Loucy (cell line): Measurements from ENCODE around the gene AFF3.

Experiments
- H2AFZ ChIP-seq: fragments of 200-600 bp; sonication (generic); 2 replicates; pipeline ENCODE4 v1.6.0; 2016; ENCODE audit warnings: antibody characterized with exemption, mild to moderate bottlenecking, low read length, moderate library complexity
- H3F3A ChIP-seq: fragments of 200-600 bp; 2 replicates; pipeline ENCODE4 v1.6.0; 2016; ENCODE audit warnings: antibody characterized with exemption, low read depth, mild to moderate bottlenecking
- H3K27me3 ChIP-seq: fragments of 200-600 bp; sonication (generic); 2 replicates; pipeline ENCODE4 v1.6.1; 2014; ENCODE audit warnings: low read length, mild to moderate bottlenecking; ENCODE audit not compliant: insufficient read depth, poor library complexity, severe bottlenecking
- H3K36me3 ChIP-seq: fragments of 200-600 bp; sonication (generic); 2 replicates; pipeline ENCODE4 v1.6.1; 2016; ENCODE audit warnings: low read length; ENCODE audit not compliant: insufficient read depth
- H3K4me1 ChIP-seq: fragments of 200-600 bp; sonication (generic); 2 replicates; pipeline ENCODE4 v1.5.1; 2014; ENCODE audit warnings: low read length, mild to moderate bottlenecking; ENCODE audit not compliant: insufficient read depth, poor library complexity, severe bottlenecking
- H3K4me2 ChIP-seq: fragments of 200-600 bp; sonication (generic); 2 replicates; pipeline ENCODE4 v1.6.0; 2014; ENCODE audit warnings: antibody characterized with exemption, low read length, low read depth, mild to moderate bottlenecking; ENCODE audit not compliant: poor library complexity, severe bottlenecking
- H3K4me3 ChIP-seq: fragments of 200-600 bp; sonication (generic); 2 replicates; pipeline ENCODE4 v1.5.1; 2014; ENCODE audit warnings: low read length, mild to moderate bottlenecking, mixed read lengths; ENCODE audit not compliant: poor library complexity, severe bottlenecking
- H3K79me2 ChIP-seq: fragments of 200-600 bp; sonication (generic); 2 replicates; pipeline ENCODE4 v1.6.1; 2014; ENCODE audit warnings: low read length; ENCODE audit not compliant: insufficient read depth
- H3K9ac ChIP-seq: fragments of 200-600 bp; sonication (generic); 2 replicates; pipeline ENCODE4 v1.6.0; 2014; ENCODE audit warnings: mild to moderate bottlenecking, low read depth, low read length, moderate library complexity; ENCODE audit not compliant: poor library complexity, severe bottlenecking
- H3K9me2 ChIP-seq: fragments of 200-600 bp; sonication (generic); replicated peaks from 2 replicates; pipeline ENCODE4 v1.6.1; 2016; ENCODE audit warnings: low read depth, low read length, mixed read lengths
- H3K9me3 ChIP-seq: fragments of 200-600 bp; sonication (generic); 2 replicates; pipeline ENCODE4 v1.6.1; 2014; ENCODE audit warnings: mild to moderate bottlenecking, antibody characterized with exemption, low read length, low read depth; ENCODE audit not compliant: insufficient read depth
- H4K20me1 ChIP-seq: fragments of 200-600 bp; sonication (generic); 2 replicates; pipeline ENCODE4 v1.6.0; 2014; ENCODE audit warnings: antibody characterized with exemption, low read length, mild to moderate bottlenecking; ENCODE audit not compliant: insufficient read depth, poor library complexity, severe bottlenecking
- EZH2phosphoT487 ChIP-seq: fragments of 200-600 bp; IDR thresholded peaks from 2 replicates; pipeline ENCODE4 v1.6.1; 2018; ENCODE audit warnings: antibody characterized with exemption, mild to moderate bottlenecking, moderate library complexity, borderline replicate concordance
- TF ChIP-seq, protein P1 (sequence below): fragments of 200-600 bp; sonication (generic); conservative IDR thresholded peaks from 2 replicates; pipeline ENCODE4 v1.5.1; 2014; ENCODE audit warnings: mild to moderate bottlenecking, antibody characterized with exemption, low read length

AFF3 gene

DNA sequence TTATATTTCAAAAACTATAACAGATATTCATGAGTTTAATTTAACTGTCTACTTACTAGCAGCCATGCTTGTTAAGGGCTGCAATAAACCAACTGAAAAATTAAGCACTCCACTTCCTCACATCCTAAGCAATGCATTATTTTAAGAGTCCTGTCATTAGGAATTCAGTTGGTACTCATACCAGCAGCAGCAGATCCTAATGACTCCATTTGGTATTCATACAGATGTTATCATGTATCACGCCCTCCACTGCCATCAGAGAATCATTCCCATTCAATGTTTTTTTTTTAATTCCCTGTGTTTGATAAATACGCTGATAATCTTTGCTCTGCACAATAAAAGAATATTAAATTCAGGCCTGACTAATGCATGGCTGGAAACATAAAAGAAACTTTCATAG lies 236.8 kb downstream of the AFF3 start:
- Histone ChIP-seq H3K36me3 (no peaks in the 10 kb centered on the region), H2AFZ (no peak overlapping the region), H4K20me1 (no peaks in the 10 kb centered on the region), H3K27me3 (no peaks in the 10 kb centered on the region), H3K4me2 (no peak overlapping the region), H3K9me3 (no peaks in the 10 kb centered on the region), H3K4me1 (peaks cover 13% of the 10 kb centered on the region), H3K4me3 (no peak overlapping the region), H3K79me2 (no peaks in the 10 kb centered on the region), H3F3A (no peaks in the 10 kb centered on the region), H3K9ac (no peak overlapping the region), H3K9me2 (no peaks in the 10 kb centered on the region)
- TF ChIP-seq EZH2phosphoT487: no peak
- TF ChIP-seq, protein P1, sequence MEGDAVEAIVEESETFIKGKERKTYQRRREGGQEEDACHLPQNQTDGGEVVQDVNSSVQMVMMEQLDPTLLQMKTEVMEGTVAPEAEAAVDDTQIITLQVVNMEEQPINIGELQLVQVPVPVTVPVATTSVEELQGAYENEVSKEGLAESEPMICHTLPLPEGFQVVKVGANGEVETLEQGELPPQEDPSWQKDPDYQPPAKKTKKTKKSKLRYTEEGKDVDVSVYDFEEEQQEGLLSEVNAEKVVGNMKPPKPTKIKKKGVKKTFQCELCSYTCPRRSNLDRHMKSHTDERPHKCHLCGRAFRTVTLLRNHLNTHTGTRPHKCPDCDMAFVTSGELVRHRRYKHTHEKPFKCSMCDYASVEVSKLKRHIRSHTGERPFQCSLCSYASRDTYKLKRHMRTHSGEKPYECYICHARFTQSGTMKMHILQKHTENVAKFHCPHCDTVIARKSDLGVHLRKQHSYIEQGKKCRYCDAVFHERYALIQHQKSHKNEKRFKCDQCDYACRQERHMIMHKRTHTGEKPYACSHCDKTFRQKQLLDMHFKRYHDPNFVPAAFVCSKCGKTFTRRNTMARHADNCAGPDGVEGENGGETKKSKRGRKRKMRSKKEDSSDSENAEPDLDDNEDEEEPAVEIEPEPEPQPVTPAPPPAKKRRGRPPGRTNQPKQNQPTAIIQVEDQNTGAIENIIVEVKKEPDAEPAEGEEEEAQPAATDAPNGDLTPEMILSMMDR: no peak

GRCh38 chr2:99905025-99905424 lies 237.4 kb downstream of the AFF3 start:
- TF ChIP-seq, protein P1: no peak
- TF ChIP-seq EZH2phosphoT487: no peak
- H3K27me3 ChIP-seq: no peaks in the 10 kb centered on the region
- H3K4me1 ChIP-seq: peaks cover 13% of the 10 kb centered on the region
- no peak overlapping the region for H3K9ac ChIP-seq
- no peaks in the 10 kb centered on the region for H3F3A ChIP-seq
- no peak overlapping the region for H3K4me3 ChIP-seq
- no peaks in the 10 kb centered on the region for H3K36me3 ChIP-seq
- H3K9me3 ChIP-seq: no peaks in the 10 kb centered on the region
- H3K79me2 ChIP-seq: no peaks in the 10 kb centered on the region
- no peak overlapping the region for H2AFZ ChIP-seq
- H3K4me2 ChIP-seq: no peak overlapping the region
- no peaks in the 10 kb centered on the region for H3K9me2 ChIP-seq
- no peaks in the 10 kb centered on the region for H4K20me1 ChIP-seq

- no peaks in the 10 kb centered on the region for H3K27me3 ChIP-seq
- H2AFZ ChIP-seq: no peak overlapping the region
- no peaks in the 10 kb centered on the region for H3F3A ChIP-seq
- peaks cover 17% of the 10 kb centered on the region for H3K4me1 ChIP-seq
- H3K4me3 ChIP-seq: no peak overlapping the region
- H3K79me2 ChIP-seq: no peaks in the 10 kb centered on the region
- H3K9me3 ChIP-seq: no peaks in the 10 kb centered on the region
- H3K9me2 ChIP-seq: no peaks in the 10 kb centered on the region
- no peaks in the 10 kb centered on the region for H4K20me1 ChIP-seq
- no peak overlapping the region for H3K9ac ChIP-seq
- no peak overlapping the region for H3K4me2 ChIP-seq
- no peaks in the 10 kb centered on the region for H3K36me3 ChIP-seq
- no peak for TF ChIP-seq EZH2phosphoT487
Measured at GRCh38 chr2:99903981-99904380, 238.4 kb downstream of the AFF3 start.

GRCh38 chr2:99900556-99900955 lies 241.8 kb downstream of the AFF3 start:
- Histone ChIP-seq H3K9me3 (no peaks in the 10 kb centered on the region), H3K4me2 (no peak overlapping the region), H3K9me2 (no peaks in the 10 kb centered on the region), H4K20me1 (no peaks in the 10 kb centered on the region), H3K36me3 (no peaks in the 10 kb centered on the region), H3K9ac (no peak overlapping the region), H3K4me1 (peaks cover 24% of the 10 kb centered on the region), H3F3A (no peaks in the 10 kb centered on the region), H2AFZ (no peak overlapping the region), H3K79me2 (no peaks in the 10 kb centered on the region), H3K27me3 (no peaks in the 10 kb centered on the region), H3K4me3 (no peak overlapping the region)
- no peak for TF ChIP-seq EZH2phosphoT487
- TF ChIP-seq, protein P1: no peak
